AG04449 (cell line): ENCODE results near the gene USB1.

ENCODE experiments used
- CTCF ChIA-PET: fragments of 350-600 bp; formaldehyde crosslinking; extraction: SDS; loops from one replicate; lab custom pipeline; 2021; ENCODE audit warnings: antibody characterized with exemption; lab: Yijun Ruan, JAX
- POLR2A ChIA-PET: fragments of 400-600, 350-600 bp; formaldehyde crosslinking; extraction: SDS; loops from one replicate; lab custom pipeline; 2020; ENCODE audit warnings: antibody characterized with exemption, inconsistent platforms; lab: Yijun Ruan, JAX
- DNase-seq: peaks from one replicate; pipeline ENCODE4 v3.0.0-alpha.2; 2010; ENCODE audit warnings: low read depth, low spot score
- H3K4me3 ChIP-seq: 2 replicates; pipeline ENCODE4 v1.5.1; 2011; ENCODE audit warnings: low read depth, mild to moderate bottlenecking, control low read depth, low read length
- TF ChIP-seq, protein P1 (sequence below): IDR thresholded peaks from one replicate; pipeline ENCODE4 v1.5.1; 2011; ENCODE audit warnings: mild to moderate bottlenecking, moderate library complexity, low read length, control low read depth, inconsistent platforms; ENCODE audit not compliant: insufficient read depth; ENCODE audit errors: missing control alignments

Gene USB1

GRCh38 chr16:58029410-58029809 is 28.2 kb downstream of the USB1 start:
- POLR2A ChIA-PET: interaction anchor here (0.5 kb wide), 1 partner anchor 364 kb away, joined by 3 read pairs; no protein-coding TSS in a partner anchor
- CTCF ChIA-PET: interaction anchor here (3.6 kb wide), 1 partner anchor 130 kb away, joined by 13 read pairs; no protein-coding TSS in a partner anchor

DNA sequence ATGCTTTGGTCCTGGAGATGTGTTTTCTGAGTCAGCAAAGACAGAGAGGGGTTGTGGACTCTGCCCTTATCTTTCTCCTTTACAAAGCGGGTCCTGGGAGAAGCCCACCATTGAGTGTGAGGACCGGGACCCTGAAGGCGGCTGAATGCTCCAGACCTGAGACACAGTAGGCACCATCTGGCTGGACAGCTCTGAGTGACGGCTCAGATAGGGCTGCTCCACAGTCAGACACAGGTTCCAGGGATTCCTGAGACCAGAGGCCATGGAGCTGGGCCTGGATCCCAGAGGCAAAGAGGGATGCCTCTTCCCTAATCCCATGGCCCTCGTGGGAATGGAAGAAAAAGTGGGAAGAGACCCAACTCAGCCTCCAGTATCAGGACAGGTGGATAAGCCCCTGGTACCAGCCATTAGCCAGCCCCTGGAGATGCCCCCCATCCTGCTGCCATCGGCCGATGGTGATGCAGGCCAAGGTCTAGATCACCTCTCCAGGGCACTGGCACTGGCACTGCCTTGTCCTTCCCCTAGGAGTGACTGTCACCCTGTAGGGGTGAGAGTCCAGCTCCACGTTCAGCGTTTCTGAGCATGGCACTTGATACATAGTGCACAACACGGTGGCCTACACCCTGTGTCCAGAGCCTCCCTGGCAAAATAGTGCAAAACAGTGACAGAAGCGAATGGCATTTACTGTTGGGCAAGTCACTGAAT is 29.1 kb downstream of the USB1 start:
- DNase-seq: no peak
- ChIA-PET CTCF (interaction anchor here (1.1 to 3.6 kb wide), 2 partner anchors 11 to 131 kb away, joined by 3 to 13 read pairs; no protein-coding TSS in a partner anchor), POLR2A (no interaction called here)
- no peak overlapping the region for H3K4me3 ChIP-seq
- TF ChIP-seq, protein P1, sequence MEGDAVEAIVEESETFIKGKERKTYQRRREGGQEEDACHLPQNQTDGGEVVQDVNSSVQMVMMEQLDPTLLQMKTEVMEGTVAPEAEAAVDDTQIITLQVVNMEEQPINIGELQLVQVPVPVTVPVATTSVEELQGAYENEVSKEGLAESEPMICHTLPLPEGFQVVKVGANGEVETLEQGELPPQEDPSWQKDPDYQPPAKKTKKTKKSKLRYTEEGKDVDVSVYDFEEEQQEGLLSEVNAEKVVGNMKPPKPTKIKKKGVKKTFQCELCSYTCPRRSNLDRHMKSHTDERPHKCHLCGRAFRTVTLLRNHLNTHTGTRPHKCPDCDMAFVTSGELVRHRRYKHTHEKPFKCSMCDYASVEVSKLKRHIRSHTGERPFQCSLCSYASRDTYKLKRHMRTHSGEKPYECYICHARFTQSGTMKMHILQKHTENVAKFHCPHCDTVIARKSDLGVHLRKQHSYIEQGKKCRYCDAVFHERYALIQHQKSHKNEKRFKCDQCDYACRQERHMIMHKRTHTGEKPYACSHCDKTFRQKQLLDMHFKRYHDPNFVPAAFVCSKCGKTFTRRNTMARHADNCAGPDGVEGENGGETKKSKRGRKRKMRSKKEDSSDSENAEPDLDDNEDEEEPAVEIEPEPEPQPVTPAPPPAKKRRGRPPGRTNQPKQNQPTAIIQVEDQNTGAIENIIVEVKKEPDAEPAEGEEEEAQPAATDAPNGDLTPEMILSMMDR: no peak

More at GRCh38 chr16:58029410-58029809, 28.2 kb downstream of the USB1 start:
- DNase-seq: no peak
- TF ChIP-seq, protein P1: no peak
- H3K4me3 ChIP-seq: no peak overlapping the region

- ChIA-PET CTCF (interaction anchor here (1.1 to 3.5 kb wide), 3 partner anchors 8 to 91 kb away, joined by 3 to 22 read pairs (median 7); partner anchors contain the start of gene MMP15), POLR2A (no interaction called here)
- no peak for DNase-seq
- TF ChIP-seq, protein P1: no peak
- no peak overlapping the region for H3K4me3 ChIP-seq
Measured at GRCh38 chr16:58031016-58031800, 30.0 kb downstream of the USB1 start.

DNA sequence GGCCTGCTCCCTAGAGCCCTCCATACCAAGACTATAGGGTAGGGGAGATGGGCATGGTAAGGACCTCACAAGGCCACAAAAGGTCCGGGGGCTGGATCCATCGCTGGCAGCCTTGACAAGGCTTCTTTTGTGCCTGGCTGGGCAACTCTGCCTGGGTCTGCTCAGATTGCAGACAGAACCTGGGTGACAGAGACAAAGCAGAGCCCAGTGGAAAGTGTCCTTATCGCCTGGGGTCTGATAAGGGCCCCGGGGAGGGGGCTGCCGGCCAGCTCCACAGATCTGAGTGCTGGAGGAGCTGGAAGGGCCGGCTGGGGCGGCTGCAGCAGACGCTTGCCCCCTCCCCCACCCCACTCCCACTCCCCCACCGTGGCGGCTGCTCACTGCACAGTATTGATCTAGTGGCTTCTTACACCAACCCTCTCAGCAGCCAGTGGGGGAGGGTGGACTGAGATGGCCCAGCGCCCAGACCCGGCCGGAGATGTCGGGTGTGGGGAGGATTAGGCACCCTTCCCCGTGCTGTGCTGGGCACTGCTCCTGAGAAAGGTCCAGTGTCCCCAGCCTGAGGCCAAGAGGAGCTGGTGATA is 31.6 kb downstream of the USB1 start:
- ChIA-PET CTCF (interaction anchor here (0.6 to 3.5 kb wide), 6 partner anchors 9 to 362 kb away, joined by 3 to 22 read pairs (median 3); partner anchors contain the start of gene MMP15), POLR2A (no interaction called here)
- H3K4me3 ChIP-seq: no peak overlapping the region
- no peak for DNase-seq
- TF ChIP-seq, protein P1: no peak

DNA sequence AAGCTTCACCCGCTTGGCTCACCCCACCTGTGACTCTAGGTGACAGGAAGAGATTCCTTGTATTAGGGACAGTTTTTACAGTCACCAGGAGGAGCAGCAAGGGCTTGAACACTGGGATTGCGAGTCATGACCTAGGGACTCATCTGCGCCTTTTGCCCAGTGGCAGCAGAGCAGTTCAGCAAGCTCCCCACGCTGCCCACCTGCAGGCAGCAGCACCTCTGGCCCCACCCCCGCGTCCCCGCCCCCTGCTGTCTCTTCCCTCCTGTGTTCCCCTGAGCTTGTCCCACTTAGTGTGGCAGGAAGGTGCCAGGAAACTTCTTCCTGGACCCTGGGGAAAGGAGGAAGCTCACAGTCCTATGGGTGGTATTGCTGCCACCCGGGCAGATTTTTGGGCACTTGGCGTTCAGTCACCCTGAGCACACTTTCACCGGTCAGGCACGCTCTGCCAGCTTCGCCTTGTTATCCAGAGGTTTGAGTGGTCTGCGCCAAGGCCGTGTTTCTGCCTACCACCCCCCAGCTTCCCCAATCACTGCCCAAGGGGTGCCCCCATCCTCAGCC is 33.0 kb downstream of the USB1 start:
- no peak overlapping the region for H3K4me3 ChIP-seq
- DNase-seq: no peak
- CTCF ChIA-PET: interaction anchor here (3.5 kb wide), 1 partner anchor 11 kb away, joined by 22 read pairs; the partner anchor contains the start of gene MMP15
- TF ChIP-seq, protein P1: no peak
- POLR2A ChIA-PET: no interaction called here
